ENCODE measurements around the gene SLC29A3.

Gene SLC29A3

DNA sequence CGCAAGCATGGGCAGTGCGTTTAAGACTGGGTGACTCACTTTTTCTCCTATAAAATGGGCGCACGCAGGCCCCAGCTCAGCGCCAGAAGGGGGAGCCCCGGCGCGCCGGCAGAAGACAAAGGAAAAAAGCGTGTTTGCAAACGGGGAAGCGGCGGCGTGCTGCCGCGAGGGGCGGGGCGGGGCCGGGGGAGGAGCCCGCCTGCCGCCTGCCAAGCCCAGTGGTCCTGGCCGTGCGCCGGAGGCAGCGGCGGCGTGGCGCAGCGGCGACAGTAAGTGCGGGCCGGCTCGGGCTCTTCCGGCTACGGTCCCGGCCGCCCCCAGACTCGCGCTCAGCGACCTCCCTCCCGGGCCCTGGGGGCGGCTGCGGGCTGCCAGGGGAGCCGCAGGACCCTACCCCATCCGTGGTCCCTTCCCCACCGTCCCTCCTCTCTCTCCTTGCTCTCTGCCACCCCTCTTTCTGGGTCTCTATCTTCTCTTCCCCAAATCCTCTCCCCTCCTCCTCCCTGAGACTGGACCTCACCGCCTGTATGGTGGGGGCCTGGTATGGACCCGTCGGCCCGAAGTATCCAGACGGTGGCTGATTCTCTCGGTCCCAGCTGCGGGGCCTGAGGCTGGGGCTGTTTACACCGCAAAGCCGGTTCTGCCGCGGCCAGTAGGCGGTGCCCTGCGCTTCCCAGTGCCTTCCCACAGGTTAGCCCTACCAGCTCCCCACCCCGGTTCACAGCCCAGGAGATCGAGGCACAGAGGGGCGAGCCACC is at the start of gene SLC29A3:
SLC29A3 (plus strand) TSS at position 218 of the 758 bp plus-strand sequence; CDS start at position 269, 51 bp downstream.
- TF ChIP-seq YY1 (IDR thresholded peaks at IDR 0.05; ENCODE audit: low read depth) (no peak), ZBTB7A (IDR thresholded peaks at IDR 0.05; ENCODE audit: low read depth) (no peak; the same call in none of the 2 replicates), CREB1 (IDR thresholded peaks at IDR 0.05; ENCODE audit: low read depth) (no peak), TCF12 (IDR thresholded peaks at IDR 0.05; ENCODE audit: low read depth) (0 out of 2 replicates have a peak, but pooled peaks have one; percentile 24), RAD21 (IDR thresholded peaks at IDR 0.05; ENCODE audit: low read depth) (peak; percentile 73), NFIC (IDR thresholded peaks at IDR 0.05) (no peak), CEBPB (IDR thresholded peaks at IDR 0.05) (no peak)
- TF ChIP-seq, protein P1, sequence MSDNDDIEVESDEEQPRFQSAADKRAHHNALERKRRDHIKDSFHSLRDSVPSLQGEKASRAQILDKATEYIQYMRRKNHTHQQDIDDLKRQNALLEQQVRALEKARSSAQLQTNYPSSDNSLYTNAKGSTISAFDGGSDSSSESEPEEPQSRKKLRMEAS (IDR thresholded peaks at IDR 0.05), result peak; percentile 43
- TF ChIP-seq, protein P2, sequence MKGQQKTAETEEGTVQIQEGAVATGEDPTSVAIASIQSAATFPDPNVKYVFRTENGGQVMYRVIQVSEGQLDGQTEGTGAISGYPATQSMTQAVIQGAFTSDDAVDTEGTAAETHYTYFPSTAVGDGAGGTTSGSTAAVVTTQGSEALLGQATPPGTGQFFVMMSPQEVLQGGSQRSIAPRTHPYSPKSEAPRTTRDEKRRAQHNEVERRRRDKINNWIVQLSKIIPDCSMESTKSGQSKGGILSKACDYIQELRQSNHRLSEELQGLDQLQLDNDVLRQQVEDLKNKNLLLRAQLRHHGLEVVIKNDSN (IDR thresholded peaks at IDR 0.05), result no peak

DNA sequence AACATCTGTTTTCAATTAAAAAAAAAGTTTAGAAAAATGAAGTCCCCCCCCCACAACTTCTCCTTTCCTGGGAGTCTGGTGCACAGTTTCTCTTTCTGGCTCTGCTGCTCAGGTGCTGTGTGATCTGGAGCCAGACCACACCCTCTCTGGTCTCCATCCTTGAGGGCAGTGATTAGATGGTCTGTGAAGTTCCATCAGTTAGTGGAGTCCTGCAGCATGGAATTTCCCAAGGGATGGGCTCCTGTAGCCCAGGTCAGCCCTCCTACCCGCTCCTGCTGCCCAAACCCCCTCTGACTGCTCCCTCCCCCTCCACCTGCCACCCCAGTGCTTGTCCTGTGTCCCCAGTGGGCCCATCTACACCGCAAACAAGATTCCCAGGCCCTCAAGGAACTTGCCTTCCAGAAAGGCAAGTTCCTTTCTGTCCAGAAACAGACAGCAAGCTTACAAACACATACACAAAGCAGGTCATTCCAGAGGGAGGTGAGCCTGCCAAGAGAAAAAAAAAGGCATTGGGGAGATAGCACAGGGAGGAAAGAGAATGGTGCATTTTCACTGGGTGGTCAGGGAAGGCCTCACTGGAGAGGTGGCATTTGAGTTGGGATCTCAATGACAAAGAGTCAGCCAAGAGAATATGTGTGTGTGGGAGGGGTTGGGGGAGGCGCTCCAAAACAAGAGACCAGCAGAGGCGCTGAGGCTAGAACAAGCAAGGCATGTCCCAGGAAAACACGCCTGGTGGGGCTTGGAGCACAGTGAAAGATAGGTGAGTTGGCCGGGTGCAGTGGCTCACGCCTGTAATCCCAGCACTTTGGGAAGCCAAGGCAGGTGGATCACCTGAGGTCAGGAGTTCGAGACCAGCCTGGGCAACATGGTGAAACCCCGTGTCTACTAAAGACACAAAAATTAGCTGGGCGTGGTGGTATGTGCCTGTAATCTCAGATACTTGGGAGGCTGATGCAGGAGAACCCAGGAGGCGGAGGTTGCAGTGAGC is 49.5 kb upstream of the SLC29A3 start:
- TF ChIP-seq FOXM1 (IDR thresholded peaks at IDR 0.05; ENCODE audit: borderline replicate concordance, low read depth) (no peak), TAF1 (IDR thresholded peaks at IDR 0.05; ENCODE audit: low read depth) (no peak), EGR1 (IDR thresholded peaks at IDR 0.05) (no peak), ZBTB7A (IDR thresholded peaks at IDR 0.05; ENCODE audit: low read depth) (no peak), YY1 (IDR thresholded peaks at IDR 0.05; ENCODE audit: low read depth) (no peak), EP300 (IDR thresholded peaks at IDR 0.05; ENCODE audit: borderline replicate concordance) (no peak), TCF12 (IDR thresholded peaks at IDR 0.05; ENCODE audit: low read depth) (no peak), CEBPB (IDR thresholded peaks at IDR 0.05) (no peak), NFIC (IDR thresholded peaks at IDR 0.05) (no peak)
- TF ChIP-seq, protein P1 (IDR thresholded peaks at IDR 0.05), result no peak
- TF ChIP-seq, protein P3, sequence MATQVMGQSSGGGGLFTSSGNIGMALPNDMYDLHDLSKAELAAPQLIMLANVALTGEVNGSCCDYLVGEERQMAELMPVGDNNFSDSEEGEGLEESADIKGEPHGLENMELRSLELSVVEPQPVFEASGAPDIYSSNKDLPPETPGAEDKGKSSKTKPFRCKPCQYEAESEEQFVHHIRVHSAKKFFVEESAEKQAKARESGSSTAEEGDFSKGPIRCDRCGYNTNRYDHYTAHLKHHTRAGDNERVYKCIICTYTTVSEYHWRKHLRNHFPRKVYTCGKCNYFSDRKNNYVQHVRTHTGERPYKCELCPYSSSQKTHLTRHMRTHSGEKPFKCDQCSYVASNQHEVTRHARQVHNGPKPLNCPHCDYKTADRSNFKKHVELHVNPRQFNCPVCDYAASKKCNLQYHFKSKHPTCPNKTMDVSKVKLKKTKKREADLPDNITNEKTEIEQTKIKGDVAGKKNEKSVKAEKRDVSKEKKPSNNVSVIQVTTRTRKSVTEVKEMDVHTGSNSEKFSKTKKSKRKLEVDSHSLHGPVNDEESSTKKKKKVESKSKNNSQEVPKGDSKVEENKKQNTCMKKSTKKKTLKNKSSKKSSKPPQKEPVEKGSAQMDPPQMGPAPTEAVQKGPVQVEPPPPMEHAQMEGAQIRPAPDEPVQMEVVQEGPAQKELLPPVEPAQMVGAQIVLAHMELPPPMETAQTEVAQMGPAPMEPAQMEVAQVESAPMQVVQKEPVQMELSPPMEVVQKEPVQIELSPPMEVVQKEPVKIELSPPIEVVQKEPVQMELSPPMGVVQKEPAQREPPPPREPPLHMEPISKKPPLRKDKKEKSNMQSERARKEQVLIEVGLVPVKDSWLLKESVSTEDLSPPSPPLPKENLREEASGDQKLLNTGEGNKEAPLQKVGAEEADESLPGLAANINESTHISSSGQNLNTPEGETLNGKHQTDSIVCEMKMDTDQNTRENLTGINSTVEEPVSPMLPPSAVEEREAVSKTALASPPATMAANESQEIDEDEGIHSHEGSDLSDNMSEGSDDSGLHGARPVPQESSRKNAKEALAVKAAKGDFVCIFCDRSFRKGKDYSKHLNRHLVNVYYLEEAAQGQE (IDR thresholded peaks at IDR 0.05; ENCODE audit: low read depth), result no peak

DNA sequence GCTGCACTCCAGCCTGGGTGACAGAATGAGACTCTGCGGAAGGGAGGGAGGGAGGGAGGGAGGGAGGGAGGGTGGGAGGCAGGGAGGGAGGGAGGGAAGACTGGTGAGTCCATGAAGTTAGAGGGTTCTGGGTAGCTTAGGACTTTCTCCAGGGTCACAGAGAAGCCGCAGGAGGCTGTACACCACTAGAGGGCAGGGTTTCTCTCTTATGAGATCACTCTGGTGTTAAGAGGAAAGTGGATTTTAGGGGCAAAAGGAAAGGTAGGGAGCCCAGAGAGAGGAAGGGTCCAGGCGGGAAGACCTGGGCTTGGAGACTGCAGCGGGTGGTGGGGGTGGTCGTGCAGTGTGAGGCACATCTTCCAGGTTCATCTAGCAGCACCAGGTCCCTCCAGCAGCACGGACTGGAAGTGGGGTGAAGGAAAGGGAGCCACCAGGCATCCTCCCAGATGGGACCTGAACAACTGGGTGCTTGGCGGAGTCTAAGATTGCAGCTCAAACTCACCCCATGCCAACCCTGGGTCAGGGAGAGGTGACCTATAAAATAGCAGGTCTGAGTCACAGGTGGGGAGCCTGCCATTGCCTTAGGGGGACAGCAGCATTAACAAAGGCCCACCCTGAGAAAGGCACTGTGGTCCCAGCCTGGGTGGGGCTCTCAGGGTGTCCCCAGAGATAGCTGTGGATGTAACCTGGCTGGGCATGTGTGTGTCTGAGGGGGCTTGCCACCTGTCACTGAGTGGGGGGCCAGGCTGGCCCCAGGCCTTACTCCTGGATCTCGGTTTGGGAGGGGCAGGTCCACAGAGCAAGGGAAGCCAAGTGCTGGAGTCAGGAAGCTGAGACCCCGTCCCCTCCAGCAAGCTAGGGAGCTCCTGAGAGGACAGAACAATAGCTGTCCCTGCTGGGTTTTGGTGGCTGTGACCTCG is 48.5 kb upstream of the SLC29A3 start:
- TF ChIP-seq RAD21 (IDR thresholded peaks at IDR 0.05; ENCODE audit: low read depth) (peak; percentile 54), ZBTB7A (IDR thresholded peaks at IDR 0.05; ENCODE audit: low read depth) (no peak), FOXM1 (IDR thresholded peaks at IDR 0.05; ENCODE audit: borderline replicate concordance, low read depth) (no peak)
- TF ChIP-seq, protein P3 (IDR thresholded peaks at IDR 0.05; ENCODE audit: low read depth), result no peak

DNA sequence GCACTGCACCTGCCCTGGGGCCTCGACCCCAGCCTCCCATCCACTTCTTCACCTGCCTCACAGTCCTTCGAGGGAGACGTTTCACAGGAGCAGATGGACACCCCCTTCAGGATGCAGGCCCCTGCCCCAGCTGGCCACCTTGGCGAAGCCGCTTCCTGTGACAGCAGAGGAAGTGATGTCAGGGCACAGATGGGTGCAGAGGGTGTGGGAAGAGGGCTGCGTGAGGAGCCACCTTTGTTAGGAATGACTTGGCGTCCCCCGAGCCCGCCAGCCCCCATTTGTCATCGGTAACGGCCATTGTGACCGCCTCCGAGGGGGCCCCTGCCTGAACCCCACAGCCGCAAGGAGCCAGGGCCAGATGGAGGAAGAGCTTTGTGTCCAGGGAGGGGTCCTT is 47.4 kb upstream of the SLC29A3 start:
- TF ChIP-seq FOXM1 (IDR thresholded peaks at IDR 0.05; ENCODE audit: borderline replicate concordance, low read depth), result no peak
- no peak for TF ChIP-seq ZBTB7A (IDR thresholded peaks at IDR 0.05; ENCODE audit: low read depth)
- no peak for TF ChIP-seq TAF1 (IDR thresholded peaks at IDR 0.05; ENCODE audit: low read depth)
- no peak for TF ChIP-seq NFIC (IDR thresholded peaks at IDR 0.05)
- no peak for TF ChIP-seq CREB1 (IDR thresholded peaks at IDR 0.05; ENCODE audit: low read depth)
- TF ChIP-seq, protein P3 (IDR thresholded peaks at IDR 0.05; ENCODE audit: low read depth), result no peak
- TF ChIP-seq EGR1 (IDR thresholded peaks at IDR 0.05), result no peak
- TF ChIP-seq YY1 (IDR thresholded peaks at IDR 0.05; ENCODE audit: low read depth), result no peak
- no peak for TF ChIP-seq CEBPB (IDR thresholded peaks at IDR 0.05)
- TF ChIP-seq, protein P1 (IDR thresholded peaks at IDR 0.05), result no peak
- TF ChIP-seq EP300 (IDR thresholded peaks at IDR 0.05; ENCODE audit: borderline replicate concordance), result no peak
- TF ChIP-seq TEAD4 (IDR thresholded peaks at IDR 0.05), result no peak
- TF ChIP-seq RAD21 (IDR thresholded peaks at IDR 0.05; ENCODE audit: low read depth), result no peak
- TF ChIP-seq, protein P2 (IDR thresholded peaks at IDR 0.05), result no peak
- TF ChIP-seq TCF12 (IDR thresholded peaks at IDR 0.05; ENCODE audit: low read depth), result no peak

Measured in Ishikawa (cell line).